GM04504 (cell line): ENCODE data around the gene GPC1.
A peak's percentile ranks its signal among the peaks of the same experiment; 100 is the strongest.
"Not testable (repeated sequence)": the region's sequence is repeated elsewhere in the genome, so short reads cannot be mapped to it uniquely, and the experiment has no call there.

ENCODE experiments used
- DNase-seq: peaks from one replicate; pipeline ENCODE4 v3.0.0-alpha.2; 2012; ENCODE audit warnings: low read depth

Gene GPC1

GRCh38 chr2:240435457-240435947 is at the start of gene GPC1:
TSS of gene GPC1 (plus strand) at chr2:240435663. CDS start at chr2:240435919, 256 bp downstream.
- DNase-seq: peak; percentile 69

- DNase-seq: no peak
Observed at GRCh38 chr2:240386326-240386725, 49.1 kb upstream of the GPC1 start.

- DNase-seq: not testable (repeated sequence)
Observed at GRCh38 chr2:240386743-240387142, 48.7 kb upstream of the GPC1 start.

- DNase-seq: no peak
Observed at GRCh38 chr2:240387325-240387668, 48.2 kb upstream of the GPC1 start.

- peak; percentile 97 for DNase-seq
Observed at GRCh38 chr2:240387669-240388358, 47.6 kb upstream of the GPC1 start.

GRCh38 chr2:240388471-240389301 is 46.8 kb upstream of the GPC1 start:
- DNase-seq: no peak

- no peak for DNase-seq
Observed at GRCh38 chr2:240389302-240389805, 46.1 kb upstream of the GPC1 start.

- no peak for DNase-seq
Observed at GRCh38 chr2:240390091-240391073, 45.1 kb upstream of the GPC1 start.

GRCh38 chr2:240391111-240392051 is 44.1 kb upstream of the GPC1 start:
- DNase-seq: no peak

GRCh38 chr2:240392084-240392947 is 43.1 kb upstream of the GPC1 start:
- DNase-seq: peak; percentile 60

GRCh38 chr2:240392948-240393830 is 42.3 kb upstream of the GPC1 start:
- no peak for DNase-seq

GRCh38 chr2:240393831-240394410 is 41.5 kb upstream of the GPC1 start:
- DNase-seq: no peak

- no peak for DNase-seq
Observed at GRCh38 chr2:240394549-240394948, 40.9 kb upstream of the GPC1 start.

- no peak for DNase-seq
Observed at GRCh38 chr2:240395448-240395847, 40.0 kb upstream of the GPC1 start.

GRCh38 chr2:240395896-240396622 is 39.4 kb upstream of the GPC1 start:
- no peak for DNase-seq

- DNase-seq: no peak
Observed at GRCh38 chr2:240396623-240397541, 38.6 kb upstream of the GPC1 start.

- DNase-seq: no peak
Observed at GRCh38 chr2:240397542-240397916, 37.9 kb upstream of the GPC1 start.
